HepG2 (cell line): ENCODE data around the gene MAMSTR. TPM values are rescaled to one million over a fixed set of nuclear protein-coding genes. Genes with fewer than 3 reads are reported as not detected.
A peak's percentile ranks its signal among the peaks of the same experiment; 100 is the strongest.

Experiments
- ATAC-seq: fragments of 200-7000 bp; cut with Tn5 transposase; 3 replicates; pipeline ENCODE4 v1.9.1; 2020; ENCODE audit warnings: mild to moderate bottlenecking, moderate library complexity
- BruUV-seq: library from RNA; stranded (reverse); fragments of 400-500 nt; replicated peaks from 2 replicates; lab custom pipeline; 2021; lab: Mats Ljungman, UMichigan
- CTCF ChIA-PET: fragments of 300-600 bp; formaldehyde crosslinking; extraction: SDS; loops from one replicate; lab custom pipeline; 2021; ENCODE audit warnings: low total read pairs, inconsistent platforms, low intra/inter-chr PET ratio; lab: Yijun Ruan, JAX
- POLR2A ChIA-PET: fragments of 350-600 bp; sonication (Branson Sonifier 250); formaldehyde crosslinking; loops from one replicate; lab custom pipeline; 2020; ENCODE audit warnings: antibody characterized with exemption, inconsistent platforms; lab: Yijun Ruan, JAX
- DNase-seq: peaks from one replicate; pipeline ENCODE4 v3.0.0-alpha.2; 2015; ENCODE audit warnings: low spot score
- FAIRE-seq: peaks from 3 replicates; lab custom pipeline; 2011; peaks lifted over from hg19 to GRCh38; lab: Jason Lieb, UNC
- H2AFZ ChIP-seq: one replicate; pipeline ENCODE4 v1.6.1; 2011; ENCODE audit warnings: low read length, inconsistent platforms
- H3K27ac ChIP-seq: fragments of 300-600 bp; 3 replicates; pipeline ENCODE4 v1.8.0; 2011; ENCODE audit warnings: mixed run types, mild to moderate bottlenecking, mixed read lengths, low read length, inconsistent platforms; ENCODE audit not compliant: insufficient read depth; ENCODE audit errors: extremely low read length
- H3K27me3 ChIP-seq, 2 experiments: fragments of 200-600 bp in 1 of 2; 2 replicates in 1 of 2; 3 replicates in 1 of 2; pipeline versions ENCODE4 v1.6.0 to v1.8.0; 2011; ENCODE audit warnings: low read length in 2 of 2, mild to moderate bottlenecking in 2 of 2, moderate library complexity in 2 of 2, inconsistent platforms in 1 of 2; ENCODE audit not compliant: insufficient read depth in 2 of 2, control insufficient read depth in 1 of 2
- H3K36me3 ChIP-seq, 2 experiments: fragments of 200-600 bp in 1 of 2; replicated peaks in 1 of 2; 2 replicates in 1 of 2; 3 replicates in 1 of 2; pipeline versions ENCODE4 v1.5.1 to v1.8.0; 2011; ENCODE audit warnings: low read length in 2 of 2, inconsistent platforms in 1 of 2; ENCODE audit not compliant: insufficient read depth in 2 of 2, control insufficient read depth in 1 of 2
- H3K4me1 ChIP-seq: 2 replicates; pipeline ENCODE4 v1.5.1; 2012; ENCODE audit warnings: low read length, inconsistent platforms; ENCODE audit not compliant: insufficient read depth
- H3K4me2 ChIP-seq: 2 replicates; pipeline ENCODE4 v1.6.0; 2011; ENCODE audit warnings: low read depth, low read length, inconsistent platforms
- H3K4me3 ChIP-seq, 3 experiments: fragments of 200-600 bp in 1 of 3; sonication (generic), shearing (Covaris generic) in 1 of 3; replicated peaks in 1 of 3; 2 replicates each; pipeline ENCODE4 v1.5.1; 2011 to 2016; ENCODE audit warnings: low read length in 3 of 3, inconsistent platforms in 2 of 3, low read depth in 2 of 3, mild to moderate bottlenecking in 2 of 3, control low read depth in 1 of 3, mixed read lengths in 1 of 3; ENCODE audit not compliant: insufficient read depth in 1 of 3
- H3K79me2 ChIP-seq: one replicate; pipeline ENCODE4 v1.6.1; 2011; ENCODE audit warnings: low read length, inconsistent platforms; ENCODE audit not compliant: insufficient read depth
- H3K9ac ChIP-seq: 2 replicates; pipeline ENCODE4 v1.6.0; 2011; ENCODE audit warnings: mild to moderate bottlenecking, low read depth, low read length, inconsistent platforms; ENCODE audit not compliant: insufficient read depth
- H3K9me3 ChIP-seq: 2 replicates; pipeline ENCODE4 v1.5.1; 2012; ENCODE audit warnings: mild to moderate bottlenecking, low read length
- H4K20me1 ChIP-seq: 2 replicates; pipeline ENCODE4 v1.6.0; 2011; ENCODE audit warnings: inconsistent platforms, mild to moderate bottlenecking, low read length, moderate library complexity; ENCODE audit not compliant: insufficient read depth
- AKNA ChIP-seq: sonication (generic); formaldehyde crosslinking; IDR thresholded peaks from 2 replicates; pipeline ENCODE4 v1.4.0; 2020; ENCODE audit warnings: missing genetic modification reagents, borderline replicate concordance
- GABPA ChIP-seq, 2 experiments: IDR thresholded peaks; 2 replicates each; pipeline ENCODE4 v1.6.1; 2011 to 2016; ENCODE audit warnings: low read depth in 2 of 2, low read length in 1 of 2, missing biosample characterization in 1 of 2, missing genetic modification characterization in 1 of 2
- HIC2 ChIP-seq: sonication (generic); formaldehyde crosslinking; IDR thresholded peaks from 2 replicates; pipeline ENCODE4 v1.9.0; 2022; ENCODE audit warnings: low read depth, missing genetic modification reagents
- NCOA5 ChIP-seq: sonication (generic); formaldehyde crosslinking; IDR thresholded peaks from 2 replicates; pipeline ENCODE4 v1.4.0; 2020; ENCODE audit warnings: missing genetic modification reagents
- PAX8 ChIP-seq: sonication (generic); formaldehyde crosslinking; IDR thresholded peaks from 2 replicates; pipeline ENCODE4 v1.8.0; 2022; ENCODE audit warnings: mild to moderate bottlenecking, missing genetic modification reagents, borderline replicate concordance
- ZFP36L2 ChIP-seq: sonication (generic); formaldehyde crosslinking; IDR thresholded peaks from 2 replicates; pipeline ENCODE4 v1.4.0; 2020; ENCODE audit warnings: missing genetic modification reagents
- ZFP90 ChIP-seq: sonication (generic); formaldehyde crosslinking; IDR thresholded peaks from 2 replicates; pipeline ENCODE4 v1.8.0; 2022; ENCODE audit warnings: missing genetic modification reagents, mild to moderate bottlenecking, inconsistent platforms, borderline replicate concordance
- ZKSCAN5 ChIP-seq: sonication (generic); formaldehyde crosslinking; IDR thresholded peaks from 2 replicates; pipeline ENCODE4 v1.5.1; 2020; ENCODE audit warnings: mild to moderate bottlenecking, missing genetic modification reagents
- ZNF207 ChIP-seq: fragments of 450-650 bp; IDR thresholded peaks from 2 replicates; pipeline ENCODE4 v1.6.1; 2016; ENCODE audit warnings: antibody characterized with exemption, borderline replicate concordance
- ZNF253 ChIP-seq: sonication (generic); formaldehyde crosslinking; IDR thresholded peaks from 2 replicates; pipeline ENCODE4 v1.8.0; 2022; ENCODE audit warnings: mild to moderate bottlenecking, missing genetic modification reagents, borderline replicate concordance
- ZNF431 ChIP-seq: sonication (generic); formaldehyde crosslinking; IDR thresholded peaks from 2 replicates; pipeline ENCODE4 v1.9.0; 2022; ENCODE audit warnings: missing genetic modification reagents, low read depth, mild to moderate bottlenecking, borderline replicate concordance
- WGBS: methylation state at CpG from one replicate; pipeline ENCODE4 v1.1.6; 2017; ENCODE audit warnings: low lambda C conversion rate; 5-methylcytosine and 5-hydroxymethylcytosine counted together
- in situ Hi-C: cut with HindIII; loops from 2 replicates; pipeline ENCODE4 v1.10.0; 2017; ENCODE audit warnings: low pct_unique_long_range_greater_than_20kb; ENCODE audit not compliant: extremely low pct_ligation_motif_present
- intact Hi-C: fragments of 100-400 bp; cut with micrococcal nuclease; formaldehyde crosslinking; loops from one replicate; pipeline ENCODE4 v1.10.0; 2022; ENCODE audit not compliant: unreplicated experiment
- polyA plus RNA-seq, 8 experiments: library from polyadenylated mRNA; depleted of rRNA in 3 of 8; stranded (reverse) in 7 of 8; unstranded in 1 of 8; fragments of >200 nt; fragmentation: Illumina TruSeq in 4 of 8; extraction: Trizol in 4 of 8; gene quantifications; 2 replicates each; pipeline versions ENCODE4 v1.2.1 to v1.2.3, GENCODE V29; 2011 to 2016; ENCODE audit warnings: low read depth in 4 of 8, missing spikeins in 1 of 8, mixed read lengths in 1 of 8; ENCODE audit not compliant: insufficient read depth in 1 of 8
- total RNA-seq, 5 experiments: library from RNA; depleted of rRNA; stranded (reverse); fragments of >200 nt; fragmentation: Illumina TruSeq; extraction: Trizol; gene quantifications; 2 replicates each; pipeline ENCODE4 v1.2.3, GENCODE V29; 2016; ENCODE audit warnings: low read depth in 1 of 5
- TF ChIP-seq, protein P1 (sequence below): sonication (generic); formaldehyde crosslinking; IDR thresholded peaks from 2 replicates; pipeline ENCODE4 v1.5.0; 2020; ENCODE audit warnings: missing genetic modification reagents

MAMSTR gene
- total and polyA plus RNA-seq, 2 of the 13 experiments (the other 11 are each of a cell fraction or from before 2014, with no cell fraction given): 2.2 to 2.4 TPM

DNA sequence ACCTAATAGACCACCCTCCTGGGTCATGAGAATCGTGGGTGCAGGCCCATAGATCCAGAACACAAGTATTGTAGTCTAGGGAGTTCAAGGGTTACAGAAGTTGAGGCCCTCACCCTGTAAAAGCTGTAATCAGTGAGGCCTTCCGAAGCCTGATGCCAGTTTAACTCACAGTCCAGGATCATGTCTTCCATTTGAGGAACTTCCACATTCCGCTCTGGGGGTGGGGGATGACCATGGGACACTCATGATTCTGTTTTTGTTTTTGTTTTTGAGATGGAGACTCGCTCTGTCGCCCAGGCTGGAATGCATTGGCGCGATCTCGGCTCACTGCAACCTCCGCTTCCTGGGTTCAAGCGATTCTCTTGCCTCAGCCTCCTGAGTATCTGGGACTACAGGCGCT is 22.6 kb upstream of the MAMSTR start (continued):
- TF ChIP-seq HIC2 (no peak), ZNF431 (CRISPR knock-in tag) (no peak), ZNF253 (CRISPR knock-in tag) (no peak)

DNA sequence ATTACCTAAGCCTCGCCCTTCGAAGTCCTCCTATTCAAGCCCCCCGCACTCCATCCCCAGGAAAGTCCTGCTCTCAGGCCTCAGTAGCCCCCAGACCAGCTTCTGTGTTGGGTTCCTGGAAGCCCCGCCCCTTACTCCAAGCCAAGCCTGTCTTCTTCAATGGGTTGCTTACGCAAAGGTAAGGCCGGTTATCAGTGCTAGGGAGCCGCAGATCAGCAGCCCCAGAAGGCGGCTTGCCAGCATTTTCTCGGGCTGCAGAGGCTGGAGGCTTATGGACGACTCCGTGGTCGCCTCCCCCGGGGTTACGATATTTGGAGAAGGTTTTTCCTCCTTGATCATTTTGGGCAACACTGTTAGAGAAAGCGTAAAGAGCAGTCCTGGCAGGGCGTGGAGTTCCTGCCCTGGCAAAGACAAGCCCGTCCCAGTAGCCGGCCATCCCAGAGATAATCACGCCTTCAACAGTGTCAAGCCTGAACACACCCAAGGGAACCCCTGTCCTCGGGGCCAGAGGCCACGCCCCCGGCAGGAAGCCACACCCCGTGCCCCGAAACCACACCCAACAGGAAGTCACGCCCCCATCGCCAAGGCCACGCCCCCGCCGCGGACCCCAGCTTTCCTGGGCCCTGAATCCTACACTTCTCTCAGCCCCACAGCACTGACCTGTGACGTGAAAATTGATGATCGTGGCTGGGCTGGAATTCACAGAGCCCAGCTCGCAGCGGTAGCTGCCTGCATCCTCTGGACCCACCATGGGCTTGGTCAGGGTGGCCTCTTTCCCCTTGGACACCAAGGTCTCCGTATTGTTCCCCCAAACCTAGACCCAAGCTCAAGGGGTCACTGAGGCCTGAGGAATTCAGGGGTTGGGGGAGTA is 21.8 kb upstream of the MAMSTR start:
- no TSS peak for BruUV-seq
- ATAC-seq: no peak
- TF ChIP-seq NCOA5 (CRISPR knock-in tag) (no peak), GABPA (IDR thresholded peaks at IDR 0.05; ENCODE audit: low read depth, low read length) (peak; percentile 21; the same call in 1 of the 2 replicates), GABPA (CRISPR knock-in tag; IDR thresholded peaks at IDR 0.05; ENCODE audit: low read depth) (peak; percentile 71), ZFP90 (CRISPR knock-in tag) (no peak), ZNF207 (no peak), ZFP36L2 (CRISPR knock-in tag) (no peak), ZKSCAN5 (CRISPR knock-in tag) (no peak), AKNA (no peak), PAX8 (CRISPR knock-in tag) (no peak)
- TF ChIP-seq, protein P1, sequence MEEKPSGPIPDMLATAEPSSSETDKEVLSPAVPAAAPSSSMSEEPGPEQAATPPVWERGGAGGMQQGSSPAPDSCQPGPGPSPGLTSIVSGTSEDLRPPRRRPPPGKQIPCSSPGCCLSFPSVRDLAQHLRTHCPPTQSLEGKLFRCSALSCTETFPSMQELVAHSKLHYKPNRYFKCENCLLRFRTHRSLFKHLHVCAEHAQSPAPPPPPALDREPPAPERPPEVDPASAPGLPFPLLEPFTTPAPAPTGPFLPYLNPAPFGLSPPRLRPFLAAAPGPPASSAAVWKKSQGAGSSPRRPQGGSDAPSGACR (CRISPR knock-in tag): no peak

More for the DNA sequence above, 21.8 kb upstream of the MAMSTR start:
- in situ Hi-C loops (no loop called here), intact Hi-C loops (no loop called here)
- DNase-seq (no peak), FAIRE-seq (no peak)
- Histone ChIP-seq H3K9me3 (no peaks in the 10 kb centered on the region), H3K4me1 (peaks cover 52% of the 10 kb centered on the region), H4K20me1 (no peaks in the 10 kb centered on the region), H2AFZ (no peak overlapping the region), H3K27me3 (peaks cover 0 to 1% of the 10 kb centered on the region in 2 experiments; a peak in 1 of 5 replicates), H3K27ac (no peak overlapping the region), H3K79me2 (no peaks in the 10 kb centered on the region), H3K4me3 (peak overlapping the region in 1 of 3 experiments; percentile 30; a peak in 1 of 6 replicates), H3K4me2 (peak overlapping the region; percentile 40; the same call in 1 of the 2 replicates), H3K9ac (no peak overlapping the region), H3K36me3 (no peaks in the 10 kb centered on the region)
- ChIA-PET POLR2A (interaction anchor here (1.4 kb wide), 1 partner anchor 19 kb away, joined by 3 read pairs; no protein-coding TSS in a partner anchor), CTCF (no interaction called here)
- WGBS: 79% methylated on average over 20 of the region's 35 CpGs
